T-helper 2 cell treated with Interferon-gamma antibody and Interleukin-4, amounts not matched to agents 5 μg/mL and 100 μg/mL, for 36 hours (primary cell): ENCODE measurements around the gene NPAS3.

Experiments used
- DNase-seq: peaks from one replicate; pipeline ENCODE4 v3.0.0; 2021; ENCODE audit warnings: low spot score
- H3K27ac Mint-ChIP-seq: one replicate; pipeline ENCODE4 v1.8.0; 2021; ENCODE audit warnings: mild to moderate bottlenecking, mixed read lengths
- H3K27me3 Mint-ChIP-seq: one replicate; pipeline ENCODE4 v1.8.0; 2021; ENCODE audit warnings: low read depth, mixed read lengths
- H3K36me3 Mint-ChIP-seq: one replicate; pipeline ENCODE4 v1.8.0; 2021; ENCODE audit warnings: low read depth, mixed read lengths
- H3K4me1 Mint-ChIP-seq: one replicate; pipeline ENCODE4 v1.8.0; 2021; ENCODE audit warnings: low read depth, mixed read lengths
- H3K4me3 Mint-ChIP-seq: one replicate; pipeline ENCODE4 v1.8.0; 2022; ENCODE audit warnings: mild to moderate bottlenecking, moderate library complexity, mixed read lengths
- H3K9me3 Mint-ChIP-seq: one replicate; pipeline ENCODE4 v1.8.0; 2021; ENCODE audit warnings: mixed read lengths

Gene NPAS3

GRCh38 chr14:33553706-33554278 is 615.1 kb downstream of the NPAS3 start:
- no peaks in the 10 kb centered on the region for H3K27me3 Mint-ChIP-seq
- H3K9me3 Mint-ChIP-seq: no peaks in the 10 kb centered on the region
- H3K36me3 Mint-ChIP-seq: no peaks in the 10 kb centered on the region
- DNase-seq: no peak
- H3K27ac Mint-ChIP-seq: no peak overlapping the region
- H3K4me1 Mint-ChIP-seq: no peaks in the 10 kb centered on the region
- no peak overlapping the region for H3K4me3 Mint-ChIP-seq

- Mint-ChIP-seq H3K4me3 (no peak overlapping the region), H3K27ac (no peak overlapping the region), H3K9me3 (no peaks in the 10 kb centered on the region), H3K4me1 (no peaks in the 10 kb centered on the region), H3K36me3 (no peaks in the 10 kb centered on the region), H3K27me3 (no peaks in the 10 kb centered on the region)
- DNase-seq: no peak
Observed at GRCh38 chr14:33554988-33555387, 616.3 kb downstream of the NPAS3 start.

DNA sequence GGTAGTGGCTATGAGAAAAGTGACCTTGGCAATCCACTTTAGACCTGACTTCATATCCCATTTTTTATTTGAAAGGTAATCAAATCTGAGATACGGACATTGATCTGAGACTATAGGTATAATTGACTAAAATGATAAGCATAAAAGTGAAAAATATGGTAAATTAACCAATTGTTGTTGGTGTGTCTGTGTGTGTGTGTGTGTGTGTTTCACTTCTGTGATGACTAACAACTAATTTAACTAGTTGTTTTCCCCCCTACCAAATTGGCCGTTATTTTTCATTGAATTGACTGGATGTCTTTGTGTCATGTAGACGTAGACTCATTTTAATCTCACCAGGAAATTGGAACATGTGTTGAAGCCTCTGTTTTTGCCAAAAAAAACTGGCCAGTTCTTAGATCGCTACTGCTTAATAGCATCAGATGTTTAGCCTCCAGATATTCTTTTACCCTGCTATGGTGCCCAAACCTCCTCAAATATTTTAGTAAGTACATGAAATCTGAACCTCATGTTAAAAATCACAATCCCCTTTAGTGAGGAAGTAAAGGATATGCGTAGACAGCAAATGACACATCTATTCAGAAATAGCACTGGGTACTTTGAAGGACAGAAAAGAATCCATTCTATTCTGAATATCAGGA is 617.2 kb downstream of the NPAS3 start:
- no peaks in the 10 kb centered on the region for H3K4me1 Mint-ChIP-seq
- no peaks in the 10 kb centered on the region for H3K9me3 Mint-ChIP-seq
- no peak for DNase-seq
- no peak overlapping the region for H3K27ac Mint-ChIP-seq
- H3K4me3 Mint-ChIP-seq: no peak overlapping the region
- H3K36me3 Mint-ChIP-seq: no peaks in the 10 kb centered on the region
- H3K27me3 Mint-ChIP-seq: no peaks in the 10 kb centered on the region

DNA sequence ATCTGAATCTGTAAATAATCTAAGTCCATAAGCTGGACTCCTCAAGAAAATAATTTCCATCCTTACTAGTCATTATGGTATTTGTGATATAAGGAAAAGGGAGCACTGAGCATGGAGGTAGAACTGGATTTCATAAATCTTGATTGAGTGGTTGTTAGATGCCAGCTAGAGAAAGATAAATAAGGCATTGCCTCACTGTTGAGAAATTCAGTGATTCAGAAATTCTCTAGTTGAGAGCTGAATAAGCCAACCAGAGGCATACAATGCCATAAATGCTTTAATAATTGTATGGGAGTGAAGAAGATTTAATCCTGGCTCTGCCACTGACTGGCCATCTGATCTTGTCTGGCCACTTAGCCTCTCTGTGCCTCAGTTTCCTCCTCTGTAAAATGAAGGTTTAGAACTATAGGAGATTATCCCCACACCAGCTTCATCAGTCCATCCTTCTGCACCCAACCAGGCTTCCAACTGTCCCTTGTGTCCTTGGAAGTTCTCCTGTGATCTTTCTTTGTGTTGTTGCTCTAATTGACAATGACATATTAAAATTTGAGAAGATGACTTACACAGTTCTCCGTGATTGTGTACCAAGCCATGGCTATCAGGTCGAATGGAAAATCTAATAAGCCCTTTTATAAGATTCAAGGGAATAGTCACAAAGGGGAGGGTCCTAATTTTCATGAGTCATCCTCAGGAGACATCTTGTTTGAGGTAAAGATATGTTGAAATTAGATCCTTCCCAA is 617.9 kb downstream of the NPAS3 start:
- Mint-ChIP-seq H3K4me1 (no peaks in the 10 kb centered on the region), H3K27ac (no peak overlapping the region)
- DNase-seq: no peak

GRCh38 chr14:33560718-33561431 is 622.2 kb downstream of the NPAS3 start:
- Mint-ChIP-seq H3K27me3 (no peaks in the 10 kb centered on the region), H3K4me3 (no peak overlapping the region), H3K27ac (no peak overlapping the region), H3K4me1 (no peaks in the 10 kb centered on the region), H3K36me3 (no peaks in the 10 kb centered on the region), H3K9me3 (no peaks in the 10 kb centered on the region)
- DNase-seq: no peak

More for the DNA sequence above, 617.9 kb downstream of the NPAS3 start:
- Mint-ChIP-seq H3K36me3 (no peaks in the 10 kb centered on the region), H3K4me3 (no peak overlapping the region), H3K9me3 (no peaks in the 10 kb centered on the region), H3K27me3 (no peaks in the 10 kb centered on the region)

GRCh38 chr14:33561488-33562175 is 623.0 kb downstream of the NPAS3 start:
- H3K27ac Mint-ChIP-seq: no peak overlapping the region
- H3K36me3 Mint-ChIP-seq: no peaks in the 10 kb centered on the region
- H3K4me3 Mint-ChIP-seq: no peak overlapping the region
- H3K27me3 Mint-ChIP-seq: no peaks in the 10 kb centered on the region
- no peaks in the 10 kb centered on the region for H3K9me3 Mint-ChIP-seq
- no peak for DNase-seq
- no peaks in the 10 kb centered on the region for H3K4me1 Mint-ChIP-seq

DNA sequence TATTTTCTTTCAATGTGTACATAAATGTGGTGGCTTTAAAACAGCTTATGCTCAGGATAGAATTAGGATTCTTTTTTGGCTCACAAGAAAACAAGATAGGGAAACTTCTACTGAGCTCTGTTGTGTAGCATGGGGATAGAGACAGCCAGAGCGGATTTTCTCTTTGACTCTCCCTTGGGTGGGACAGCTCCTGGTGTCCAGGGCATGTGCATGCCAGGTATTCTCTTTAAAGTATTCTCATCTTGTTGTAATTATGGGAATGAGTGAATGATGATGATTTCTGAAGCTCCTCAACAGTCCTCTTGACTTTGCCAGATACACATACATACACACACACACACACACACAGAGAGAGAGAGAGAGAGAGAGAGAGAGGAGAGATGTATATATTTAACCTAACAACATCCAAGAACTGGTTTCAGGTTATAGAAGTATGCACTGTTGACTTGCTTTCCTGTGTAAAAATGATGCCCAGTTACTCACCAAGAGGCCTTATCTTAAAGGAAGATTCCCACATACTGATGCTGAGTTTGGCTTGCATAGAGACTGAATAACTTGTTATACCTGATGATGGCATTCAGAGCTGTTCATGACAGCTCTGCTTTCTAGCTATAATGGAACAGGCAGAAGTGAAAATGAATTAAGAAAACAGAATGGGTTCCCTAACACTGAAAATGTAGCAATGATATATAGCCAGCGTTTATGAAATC is 624.7 kb downstream of the NPAS3 start:
- Mint-ChIP-seq H3K9me3 (no peaks in the 10 kb centered on the region), H3K4me3 (no peak overlapping the region), H3K4me1 (no peaks in the 10 kb centered on the region), H3K27ac (no peak overlapping the region), H3K36me3 (no peaks in the 10 kb centered on the region), H3K27me3 (no peaks in the 10 kb centered on the region)
- DNase-seq: no peak

GRCh38 chr14:33563901-33564197 is 625.2 kb downstream of the NPAS3 start:
- H3K27me3 Mint-ChIP-seq: no peaks in the 10 kb centered on the region
- H3K27ac Mint-ChIP-seq: no peak overlapping the region
- no peaks in the 10 kb centered on the region for H3K9me3 Mint-ChIP-seq
- no peak for DNase-seq
- H3K4me1 Mint-ChIP-seq: no peaks in the 10 kb centered on the region
- no peaks in the 10 kb centered on the region for H3K36me3 Mint-ChIP-seq
- no peak overlapping the region for H3K4me3 Mint-ChIP-seq

GRCh38 chr14:33564774-33565630 is 626.3 kb downstream of the NPAS3 start:
- no peaks in the 10 kb centered on the region for H3K4me1 Mint-ChIP-seq
- H3K27ac Mint-ChIP-seq: no peak overlapping the region
- H3K9me3 Mint-ChIP-seq: no peaks in the 10 kb centered on the region
- no peak overlapping the region for H3K4me3 Mint-ChIP-seq
- no peaks in the 10 kb centered on the region for H3K27me3 Mint-ChIP-seq
- DNase-seq: no peak
- H3K36me3 Mint-ChIP-seq: no peaks in the 10 kb centered on the region

- Mint-ChIP-seq H3K4me3 (no peak overlapping the region), H3K27ac (no peak overlapping the region), H3K27me3 (no peaks in the 10 kb centered on the region), H3K4me1 (no peaks in the 10 kb centered on the region), H3K9me3 (no peaks in the 10 kb centered on the region), H3K36me3 (no peaks in the 10 kb centered on the region)
- DNase-seq: no peak
Observed at GRCh38 chr14:33566082-33566481, 627.4 kb downstream of the NPAS3 start.

- no peak overlapping the region for H3K27ac Mint-ChIP-seq
- no peaks in the 10 kb centered on the region for H3K36me3 Mint-ChIP-seq
- H3K9me3 Mint-ChIP-seq: no peaks in the 10 kb centered on the region
- no peak overlapping the region for H3K4me3 Mint-ChIP-seq
- H3K27me3 Mint-ChIP-seq: no peaks in the 10 kb centered on the region
- no peak for DNase-seq
- no peaks in the 10 kb centered on the region for H3K4me1 Mint-ChIP-seq
Observed at GRCh38 chr14:33567023-33567728, 628.5 kb downstream of the NPAS3 start.

- H3K9me3 Mint-ChIP-seq: no peaks in the 10 kb centered on the region
- H3K4me1 Mint-ChIP-seq: no peaks in the 10 kb centered on the region
- H3K27me3 Mint-ChIP-seq: no peaks in the 10 kb centered on the region
- H3K36me3 Mint-ChIP-seq: no peaks in the 10 kb centered on the region
- no peak overlapping the region for H3K4me3 Mint-ChIP-seq
- DNase-seq: no peak
- H3K27ac Mint-ChIP-seq: no peak overlapping the region
Observed at GRCh38 chr14:33567731-33568130, 629.1 kb downstream of the NPAS3 start.
